ENCODE data around the gene ATP8B1. TPM values are rescaled to one million over a fixed set of nuclear protein-coding genes. Genes with fewer than 3 reads are reported as not detected.
A peak's percentile ranks its signal among the peaks of the same experiment; 100 is the strongest.
"Not testable (repeated sequence)": the region's sequence is repeated elsewhere in the genome, so short reads cannot be mapped to it uniquely, and the experiment has no call there.

ATP8B1 gene
- total RNA-seq, 1 experiment from 2014 or later: 24.8 TPM

- no peak overlapping the region for H3K9ac ChIP-seq (ENCODE audit: low read length)
- no peak overlapping the region for H2AFZ ChIP-seq (ENCODE audit: low read length)
- DNase-seq: peak; percentile 29
- no peaks in the 10 kb centered on the region for H3K9me2 ChIP-seq (replicated peaks; ENCODE audit: low read length)
- peaks cover 12% of the 10 kb centered on the region; the same call in 1 of the 2 replicates for H3K4me1 ChIP-seq (ENCODE audit: insufficient read depth, low read length)
- BruUV-seq (replicated peaks): no TSS peak
- no peaks in the 10 kb centered on the region for H3K9me3 ChIP-seq (ENCODE audit: low read length)
- no peaks in the 10 kb centered on the region for H3F3A ChIP-seq (ENCODE audit: low read length, unreplicated experiment)
- intact Hi-C loops (cut with micrococcal nuclease): no loop called here
- no peak overlapping the region for H3K4me3 ChIP-seq (ENCODE audit: low read length)
- H4K20me1 ChIP-seq (ENCODE audit: low read length): no peaks in the 10 kb centered on the region
- peaks cover 15% of the 10 kb centered on the region for H3K36me3 ChIP-seq (ENCODE audit: low read depth, low read length)
- no peaks in the 10 kb centered on the region for H3K79me2 ChIP-seq (ENCODE audit: low read length)
- H3K27ac ChIP-seq (ENCODE audit: low read length): peak overlapping the region; percentile 44; the same call in 1 of the 2 replicates
- ATAC-seq: peak; percentile 20; the same call in 1 of the 2 replicates
- CTCF ChIA-PET: interaction anchor here (0.6 kb wide), 1 partner anchor 46 kb away, joined by 4 read pairs; no protein-coding TSS in a partner anchor
- TF ChIP-seq CTCF (conservative IDR thresholded peaks at IDR 0.05; ENCODE audit: low read depth, low read length) (no peak), EZH2phosphoT487 (IDR thresholded peaks at IDR 0.05; ENCODE audit: borderline replicate concordance, low read length) (no peak), EZH2 (IDR thresholded peaks at IDR 0.05; ENCODE audit: low read length, unreplicated experiment) (no peak)
- no peaks in the 10 kb centered on the region for H3K27me3 ChIP-seq (ENCODE audit: low read length)
- no peak overlapping the region for H3K4me2 ChIP-seq (ENCODE audit: low read length)
- POLR2A ChIA-PET (ENCODE audit: unreplicated experiment): interaction anchor here (0.7 kb wide), 1 partner anchor 146 kb away, joined by 16 read pairs; no protein-coding TSS in a partner anchor
These were observed 74.1 kb downstream of the ATP8B1 start for GRCh38 chr18:57728941-57729511.

- no TSS peak for BruUV-seq (replicated peaks)
- ATAC-seq: no peak
- Histone ChIP-seq H3K4me1 (ENCODE audit: insufficient read depth, low read length) (peaks cover 12% of the 10 kb centered on the region; the same call in 1 of the 2 replicates), H4K20me1 (ENCODE audit: low read length) (no peaks in the 10 kb centered on the region), H3K9me3 (ENCODE audit: low read length) (no peaks in the 10 kb centered on the region), H3K9ac (ENCODE audit: low read length) (no peak overlapping the region), H3K4me3 (ENCODE audit: low read length) (no peak overlapping the region), H3K27ac (ENCODE audit: low read length) (no peak overlapping the region), H3F3A (ENCODE audit: low read length, unreplicated experiment) (no peaks in the 10 kb centered on the region), H3K79me2 (ENCODE audit: low read length) (no peaks in the 10 kb centered on the region), H3K27me3 (ENCODE audit: low read length) (no peaks in the 10 kb centered on the region), H2AFZ (ENCODE audit: low read length) (no peak overlapping the region), H3K4me2 (ENCODE audit: low read length) (no peak overlapping the region), H3K36me3 (ENCODE audit: low read depth, low read length) (peaks cover 15% of the 10 kb centered on the region), H3K9me2 (replicated peaks; ENCODE audit: low read length) (no peaks in the 10 kb centered on the region)
- intact Hi-C loops (cut with micrococcal nuclease): no loop called here
- CTCF ChIA-PET: no interaction called here
- TF ChIP-seq CTCF (conservative IDR thresholded peaks at IDR 0.05; ENCODE audit: low read depth, low read length): no peak
- DNase-seq: no peak
- POLR2A ChIA-PET (ENCODE audit: unreplicated experiment): no interaction called here
These were observed 74.9 kb downstream of the ATP8B1 start for GRCh38 chr18:57727952-57728807.

GRCh38 chr18:57719211-57719935 lies 83.7 kb downstream of the ATP8B1 start:
- H3K4me1 ChIP-seq (ENCODE audit: insufficient read depth, low read length): peaks cover 18% of the 10 kb centered on the region
- intact Hi-C loops (cut with micrococcal nuclease); BruUV-seq (replicated peaks); H3K9ac ChIP-seq (ENCODE audit: low read length); CTCF ChIA-PET; H3K27ac ChIP-seq (ENCODE audit: low read length); H3K27me3 ChIP-seq (ENCODE audit: low read length); H2AFZ ChIP-seq (ENCODE audit: low read length); H3F3A ChIP-seq (ENCODE audit: low read length, unreplicated experiment); POLR2A ChIA-PET (ENCODE audit: unreplicated experiment); H3K36me3 ChIP-seq (ENCODE audit: low read depth, low read length); H3K9me2 ChIP-seq (replicated peaks; ENCODE audit: low read length); H3K4me3 ChIP-seq (ENCODE audit: low read length); ATAC-seq; H3K9me3 ChIP-seq (ENCODE audit: low read length); H4K20me1 ChIP-seq (ENCODE audit: low read length); DNase-seq; H3K4me2 ChIP-seq (ENCODE audit: low read length): not testable (repeated sequence)
- H3K79me2 ChIP-seq (ENCODE audit: low read length): peaks cover 18% of the 10 kb centered on the region; the same call in 1 of the 2 replicates
